HG02870 (cell line): ENCODE results near the gene JDP2.

Experiments used
- ATAC-seq: cut with Tn5 transposase; IDR thresholded peaks from one replicate; pipeline ENCODE4 v1.9.1; 2021; ENCODE audit warnings: mild to moderate bottlenecking, moderate library complexity; ENCODE audit not compliant: unreplicated experiment

Gene JDP2

DNA sequence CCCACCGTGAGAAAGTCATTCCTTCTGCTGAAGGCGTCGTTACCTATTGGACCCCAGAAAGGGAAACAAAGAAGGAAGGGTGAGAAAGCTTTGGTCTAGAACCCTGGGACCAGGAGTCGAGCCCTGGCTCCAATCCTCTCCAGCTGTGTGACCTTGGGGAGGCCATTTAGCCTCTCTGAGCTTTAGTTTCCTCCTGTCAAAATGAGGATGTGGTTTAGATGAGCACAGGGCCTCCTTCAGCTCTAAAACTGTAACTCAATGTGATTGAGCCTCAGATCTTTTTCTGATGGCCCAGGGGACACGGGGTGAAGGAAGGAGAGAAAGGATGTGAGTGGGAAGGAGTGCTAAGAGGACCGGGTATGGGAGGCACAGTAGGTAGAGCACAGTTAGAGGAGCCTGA is 7.7 kb downstream of the JDP2 start:
- ATAC-seq, result no peak

DNA sequence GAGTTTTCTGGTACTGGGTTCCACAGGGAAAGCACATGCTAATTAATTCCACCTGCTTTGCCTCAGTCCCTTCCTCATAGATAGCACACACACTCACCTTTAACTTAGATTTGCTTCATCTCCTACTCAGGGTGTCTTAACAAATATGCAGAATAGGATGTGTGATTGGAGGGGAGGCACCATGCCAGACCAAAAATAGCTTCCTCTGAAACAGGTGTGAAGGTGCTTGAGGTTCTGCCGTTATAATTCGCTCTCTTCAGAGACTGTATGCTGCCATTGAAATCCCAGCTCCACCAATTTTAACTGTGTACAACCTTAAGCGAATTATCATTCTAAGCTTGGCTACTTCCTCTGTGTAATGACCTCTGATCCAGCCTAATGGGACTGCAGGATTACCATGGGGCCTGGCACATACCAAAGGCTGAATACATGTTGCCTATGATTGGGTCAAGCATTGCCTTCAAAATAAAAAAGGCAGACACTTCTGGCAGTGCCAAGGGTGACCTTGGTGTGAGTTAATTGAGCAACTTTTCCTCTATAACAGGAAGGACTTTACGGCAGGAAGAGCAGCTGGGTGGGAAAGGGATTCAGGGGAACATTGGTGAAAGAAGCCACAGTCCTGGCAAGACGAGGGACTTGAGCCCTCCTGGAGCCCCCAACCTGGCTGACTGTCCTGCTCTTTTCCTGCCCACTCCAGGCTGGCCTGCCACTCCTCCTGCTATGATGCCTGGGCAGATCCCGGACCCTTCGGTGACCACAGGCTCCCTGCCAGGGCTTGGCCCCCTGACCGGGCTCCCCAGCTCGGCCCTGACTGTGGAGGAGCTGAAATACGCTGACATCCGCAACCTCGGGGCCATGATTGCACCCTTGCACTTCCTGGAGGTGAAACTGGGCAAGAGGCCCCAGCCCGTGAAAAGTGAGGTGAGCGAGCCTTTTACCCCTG is 9.7 kb downstream of the JDP2 start:
- no peak for ATAC-seq

- no peak for ATAC-seq
Measured at GRCh38 chr14:75438486-75439080, 10.8 kb downstream of the JDP2 start.

DNA sequence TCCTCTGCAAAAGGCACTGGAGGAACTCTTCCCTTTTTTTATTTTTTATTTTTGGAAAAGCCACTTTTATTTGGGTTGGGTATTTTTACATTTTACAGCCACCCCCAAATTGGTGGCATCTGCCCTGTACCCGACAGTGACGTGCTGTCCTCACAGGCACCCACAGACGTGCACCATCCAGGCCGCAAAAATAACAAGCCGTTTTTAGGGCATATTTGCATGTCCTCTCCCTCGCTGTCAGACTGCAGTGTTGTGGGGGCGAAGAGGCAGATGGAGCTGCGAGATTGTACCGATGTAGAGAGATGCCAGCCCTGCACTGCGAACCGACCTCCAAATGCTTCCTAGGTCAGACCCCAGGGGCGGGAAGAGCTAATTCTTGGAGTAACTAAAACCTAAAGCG is 12.2 kb downstream of the JDP2 start:
- ATAC-seq, result no peak

GRCh38 chr14:75440733-75441477 is 13.1 kb downstream of the JDP2 start:
- no peak for ATAC-seq

GRCh38 chr14:75441728-75442127 is 13.9 kb downstream of the JDP2 start:
- ATAC-seq, result no peak

GRCh38 chr14:75442166-75442565 is 14.3 kb downstream of the JDP2 start:
- ATAC-seq, result no peak

DNA sequence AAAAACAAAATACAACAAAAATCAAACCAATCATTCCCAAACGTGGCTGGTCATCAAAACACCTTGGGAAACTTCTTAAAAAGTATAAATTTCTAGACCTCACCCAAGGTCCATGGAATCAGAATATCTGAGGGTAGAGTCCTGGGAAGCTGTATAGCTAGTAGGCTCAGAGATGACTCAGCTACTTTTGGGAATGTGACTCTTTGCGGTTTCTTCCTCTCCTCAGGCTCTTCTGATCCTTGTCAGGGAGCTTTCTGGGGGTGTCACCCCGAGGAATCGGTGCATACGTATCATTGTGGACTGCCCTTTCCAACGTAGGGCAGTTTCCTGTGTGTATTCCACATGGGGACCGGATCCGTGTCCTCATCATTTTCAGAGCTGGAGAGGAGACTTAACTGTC is 14.8 kb downstream of the JDP2 start:
- ATAC-seq, result no peak

GRCh38 chr14:75443203-75443969 is 15.6 kb downstream of the JDP2 start:
- no peak for ATAC-seq

GRCh38 chr14:75445236-75445635 is 17.4 kb downstream of the JDP2 start:
- ATAC-seq, result no peak

GRCh38 chr14:75445963-75446362 is 18.1 kb downstream of the JDP2 start:
- ATAC-seq, result no peak

DNA sequence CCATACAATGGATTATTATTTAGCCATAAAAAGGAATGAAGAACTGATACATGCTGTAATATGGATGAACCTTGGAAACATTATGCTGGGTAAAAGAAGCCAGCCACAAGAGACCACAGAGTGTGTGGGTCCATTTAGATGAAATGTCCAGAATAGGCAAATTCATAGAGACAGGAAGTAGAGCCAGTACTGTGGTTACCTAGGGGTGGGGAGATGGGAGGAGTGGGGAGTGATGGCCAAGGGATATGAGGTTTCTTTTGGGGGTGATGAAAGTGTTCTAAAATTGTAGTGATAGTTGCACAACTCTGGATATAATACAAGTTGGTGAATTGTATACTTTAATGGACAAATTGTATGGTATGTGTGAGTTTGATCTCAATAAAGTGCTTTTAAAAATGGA is 18.6 kb downstream of the JDP2 start:
- no peak for ATAC-seq

DNA sequence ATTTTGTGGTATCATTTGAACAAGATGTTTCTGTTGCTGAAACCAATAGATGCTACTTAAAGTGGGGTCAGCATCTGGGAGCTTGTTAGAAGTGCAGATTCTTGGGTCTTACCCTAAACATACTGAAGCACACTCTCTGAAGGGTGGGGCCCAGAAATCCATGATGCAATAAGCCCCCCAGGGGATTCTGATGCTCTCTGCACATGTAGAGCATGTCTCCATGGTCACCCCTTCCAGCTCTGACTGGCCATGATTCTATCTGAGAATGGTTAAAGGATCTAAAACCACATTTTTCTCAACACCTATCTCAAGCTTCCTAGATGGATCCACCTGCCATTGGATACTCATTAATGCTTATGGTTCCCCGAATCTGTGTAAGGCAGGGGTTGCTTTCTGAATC is 20.4 kb downstream of the JDP2 start:
- no peak for ATAC-seq

DNA sequence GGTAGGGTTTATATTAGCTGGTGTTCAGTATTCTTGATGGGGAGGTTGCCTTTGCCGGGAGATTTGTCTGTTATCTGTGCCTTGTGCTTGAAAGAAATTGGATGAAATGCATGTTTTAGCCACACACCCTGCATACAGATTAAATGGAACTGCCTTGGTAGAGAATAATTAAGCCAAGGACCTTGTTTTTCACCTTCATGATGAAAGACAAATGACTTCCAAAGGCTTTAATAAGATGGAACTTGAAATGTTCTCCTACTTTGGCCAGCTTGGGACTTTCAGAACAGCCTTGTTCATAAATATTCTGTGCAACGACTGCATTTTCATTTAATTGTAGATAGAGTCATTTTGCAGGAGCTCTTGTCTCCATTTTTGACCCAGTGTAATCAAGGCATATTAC is 21.2 kb downstream of the JDP2 start:
- ATAC-seq, result no peak

DNA sequence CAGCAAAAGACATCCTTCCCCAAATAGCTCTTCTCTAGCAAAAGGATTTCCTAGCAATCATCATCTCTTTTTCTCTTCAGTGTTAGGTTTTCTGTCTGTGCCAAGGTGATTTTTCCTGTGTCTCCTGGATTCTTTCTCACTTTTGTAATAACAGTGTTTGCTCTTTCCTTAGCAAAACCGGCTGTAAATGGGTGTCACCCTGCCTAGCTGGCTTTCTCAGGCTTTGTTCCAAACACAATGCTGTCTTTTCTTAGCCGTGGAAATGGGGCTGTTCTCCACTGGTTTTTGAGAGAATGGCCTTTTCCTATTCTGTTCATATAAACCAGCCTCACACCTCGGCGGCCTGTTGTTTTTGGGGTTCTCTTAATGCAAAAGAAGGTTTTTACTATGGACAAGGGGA is 21.9 kb downstream of the JDP2 start:
- ATAC-seq, result no peak

DNA sequence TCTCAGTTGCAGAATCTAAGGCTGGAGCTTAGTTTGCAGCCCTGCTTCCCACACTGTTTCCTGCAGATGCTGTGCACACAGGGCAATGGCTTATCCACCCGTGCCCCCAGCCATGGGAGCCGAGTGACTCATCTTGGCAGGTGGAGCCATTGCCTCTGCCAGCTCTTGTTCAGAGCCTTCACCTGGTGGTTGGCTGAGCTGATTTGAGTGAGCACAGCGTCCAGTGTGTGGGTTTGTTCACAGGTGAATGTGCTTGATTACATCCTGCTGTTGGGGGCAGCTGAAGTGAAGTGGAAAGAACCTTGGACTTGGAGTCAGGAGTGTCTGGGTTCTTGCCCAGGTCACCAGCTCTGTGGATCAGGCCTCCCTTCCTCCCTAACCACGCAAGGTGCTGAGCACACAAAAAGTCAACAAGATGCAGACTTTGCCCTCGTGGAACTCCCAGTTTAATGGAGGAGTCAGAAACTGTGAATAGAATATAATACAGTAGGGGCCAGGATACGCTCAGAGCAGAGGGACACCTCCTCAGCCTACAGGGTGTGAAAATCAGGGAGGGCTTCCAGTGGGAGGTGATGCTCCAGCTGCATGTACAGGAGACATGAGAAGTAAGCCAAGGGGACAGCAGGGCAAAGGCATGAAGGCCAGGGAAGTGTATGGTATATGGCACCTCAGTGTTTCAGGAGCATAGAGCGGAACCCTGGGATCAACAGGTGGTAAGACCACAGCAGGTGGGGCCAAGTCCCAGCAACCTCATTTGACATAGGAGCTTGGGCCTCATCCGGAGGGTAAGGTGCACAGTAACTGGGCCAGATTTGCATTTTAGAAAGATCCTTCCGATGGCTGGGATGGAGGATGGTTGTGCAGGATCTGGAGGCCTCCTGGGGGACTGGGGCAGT is 22.8 kb downstream of the JDP2 start:
- no peak for ATAC-seq

GRCh38 chr14:75452324-75452723 is 24.5 kb downstream of the JDP2 start:
- no peak for ATAC-seq

GRCh38 chr14:75452900-75453816 is 25.3 kb downstream of the JDP2 start:
- no peak for ATAC-seq
